GM18526 (cell line): ENCODE data around the gene CACNA1D.

ENCODE experiments used
- POLR2A ChIP-seq: IDR thresholded peaks from 3 replicates; pipeline ENCODE4 v1.6.1; 2011; ENCODE audit not compliant: insufficient read length; ENCODE audit errors: extremely low read depth

Gene CACNA1D

GRCh38 chr3:53536282-53536681 lies 41.9 kb downstream of the CACNA1D start:
- TF ChIP-seq POLR2A, result no peak

GRCh38 chr3:53544357-53544756 lies 49.9 kb downstream of the CACNA1D start:
- no peak for TF ChIP-seq POLR2A

- no peak for TF ChIP-seq POLR2A
These were observed 51.0 kb downstream of the CACNA1D start for GRCh38 chr3:53545310-53545995.

GRCh38 chr3:53545996-53546359 lies 51.6 kb downstream of the CACNA1D start:
- TF ChIP-seq POLR2A, result no peak

- no peak for TF ChIP-seq POLR2A
These were observed 52.9 kb downstream of the CACNA1D start for GRCh38 chr3:53547327-53547726.

- TF ChIP-seq POLR2A, result no peak
These were observed 55.7 kb downstream of the CACNA1D start for GRCh38 chr3:53550005-53550620.

GRCh38 chr3:53551324-53551723 lies 56.9 kb downstream of the CACNA1D start:
- no peak for TF ChIP-seq POLR2A

- TF ChIP-seq POLR2A, result no peak
These were observed 58.3 kb downstream of the CACNA1D start for GRCh38 chr3:53552730-53553129.

- no peak for TF ChIP-seq POLR2A
These were observed 58.8 kb downstream of the CACNA1D start for GRCh38 chr3:53553200-53553599.

GRCh38 chr3:53554559-53555067 lies 60.2 kb downstream of the CACNA1D start:
- TF ChIP-seq POLR2A, result no peak

GRCh38 chr3:53555068-53555588 lies 60.7 kb downstream of the CACNA1D start:
- TF ChIP-seq POLR2A, result no peak

- no peak for TF ChIP-seq POLR2A
These were observed 72.2 kb downstream of the CACNA1D start for GRCh38 chr3:53566461-53567145.

GRCh38 chr3:53570081-53570480 lies 75.7 kb downstream of the CACNA1D start:
- TF ChIP-seq POLR2A, result no peak

GRCh38 chr3:53570709-53571108 lies 76.3 kb downstream of the CACNA1D start:
- no peak for TF ChIP-seq POLR2A

GRCh38 chr3:53571264-53571663 lies 76.9 kb downstream of the CACNA1D start:
- TF ChIP-seq POLR2A, result no peak

- no peak for TF ChIP-seq POLR2A
These were observed 83.1 kb downstream of the CACNA1D start for GRCh38 chr3:53577506-53577905.

GRCh38 chr3:53579636-53580035 lies 85.2 kb downstream of the CACNA1D start:
- no peak for TF ChIP-seq POLR2A

GRCh38 chr3:53581671-53582070 lies 87.3 kb downstream of the CACNA1D start:
- TF ChIP-seq POLR2A, result no peak
